ENCODE results near the gene UNK.

DNA sequence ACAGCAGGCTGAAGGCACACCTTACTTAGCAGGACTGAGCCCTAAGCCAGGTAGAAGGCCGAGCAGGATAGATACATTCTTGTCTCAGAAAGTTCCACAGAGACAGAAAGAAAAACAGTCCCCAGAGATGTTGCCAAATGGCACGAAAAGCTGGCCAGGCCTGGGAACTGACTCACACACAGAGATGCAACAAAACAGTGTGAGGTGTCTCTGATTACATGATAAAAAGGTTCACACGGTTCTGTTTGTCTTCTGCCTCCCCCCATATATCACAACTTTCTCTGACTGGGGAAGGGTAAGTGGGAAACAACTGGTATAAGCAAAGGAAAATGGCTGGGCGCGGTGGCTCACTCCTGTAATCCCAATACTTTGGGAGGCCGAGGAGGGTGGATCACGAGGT lies 68.8 kb downstream of the UNK start:
- TF ChIP-seq CTCF (IDR thresholded peaks at IDR 0.05) (no peak), POLR2AphosphoS5 (IDR thresholded peaks at IDR 0.05) (peak in 1 of 4 donors; percentile 17)

Measured in sigmoid colon (tissue), 4 donors.